Thymus (tissue), 11 donors: ENCODE data around the gene ISG15. TPM values are rescaled to one million over a fixed set of nuclear protein-coding genes. Genes with fewer than 3 reads are reported as not detected.

ENCODE experiments used
- DNase-seq, 9 donors: peaks; one replicate each; pipeline ENCODE4 v3.0.0-alpha.2; 2013; ENCODE audit warnings: low spot score in 9 of 9, low read depth in 6 of 9, missing footprints in 1 of 9
- H3K27ac ChIP-seq, 2 donors: one replicate each; pipeline ENCODE4 v1.5.1; 2013; ENCODE audit warnings: control low read depth in 1 of 2, low read depth in 1 of 2, low read length in 1 of 2, mild to moderate bottlenecking in 1 of 2, moderate library complexity in 1 of 2
- H3K27me3 ChIP-seq, 2 donors: one replicate each; pipeline ENCODE4 v1.5.1; 2013; ENCODE audit warnings: low read length in 1 of 2; ENCODE audit not compliant: control insufficient read depth in 2 of 2, insufficient read depth in 1 of 2
- H3K36me3 ChIP-seq, 2 donors: one replicate each; pipeline ENCODE4 v1.5.1; 2013; ENCODE audit warnings: low read length in 1 of 2, mild to moderate bottlenecking in 1 of 2, moderate library complexity in 1 of 2; ENCODE audit not compliant: control insufficient read depth in 2 of 2, insufficient read depth in 2 of 2
- H3K4me1 ChIP-seq, 2 donors: one replicate each; pipeline ENCODE4 v1.5.1; 2013; ENCODE audit warnings: low read length in 2 of 2; ENCODE audit not compliant: control insufficient read depth in 2 of 2, insufficient read depth in 2 of 2
- H3K4me3 ChIP-seq, 2 donors: one replicate each; pipeline ENCODE4 v1.5.1; 2013; ENCODE audit warnings: low read length in 2 of 2, control low read depth in 1 of 2, mild to moderate bottlenecking in 1 of 2
- H3K9me3 ChIP-seq, 2 donors: one replicate each; pipeline ENCODE4 v1.5.1; 2013; ENCODE audit warnings: low read length in 1 of 2, mild to moderate bottlenecking in 1 of 2; ENCODE audit not compliant: control insufficient read depth in 2 of 2, insufficient read depth in 1 of 2
- WGBS: extraction: QIAGEN DNeasy Blood & Tissue Kit; methylation state at CpG from one replicate; pipeline ENCODE4 v1.1.7; 2013; 5-methylcytosine and 5-hydroxymethylcytosine counted together
- polyA plus RNA-seq: library from polyadenylated mRNA; stranded (reverse); fragments of 200-250 nt; gene quantifications from one replicate; pipeline ENCODE4 v1.2.3, GENCODE V29; 2013
- total RNA-seq: library from RNA; stranded (reverse); fragments of 120-200 nt; gene quantifications from one replicate; pipeline ENCODE4 v1.2.4, GENCODE V29; 2013
- donor health status: healthy.

Gene ISG15
- total and polyA plus RNA-seq, 2 donors = 285 to 338 TPM

DNA sequence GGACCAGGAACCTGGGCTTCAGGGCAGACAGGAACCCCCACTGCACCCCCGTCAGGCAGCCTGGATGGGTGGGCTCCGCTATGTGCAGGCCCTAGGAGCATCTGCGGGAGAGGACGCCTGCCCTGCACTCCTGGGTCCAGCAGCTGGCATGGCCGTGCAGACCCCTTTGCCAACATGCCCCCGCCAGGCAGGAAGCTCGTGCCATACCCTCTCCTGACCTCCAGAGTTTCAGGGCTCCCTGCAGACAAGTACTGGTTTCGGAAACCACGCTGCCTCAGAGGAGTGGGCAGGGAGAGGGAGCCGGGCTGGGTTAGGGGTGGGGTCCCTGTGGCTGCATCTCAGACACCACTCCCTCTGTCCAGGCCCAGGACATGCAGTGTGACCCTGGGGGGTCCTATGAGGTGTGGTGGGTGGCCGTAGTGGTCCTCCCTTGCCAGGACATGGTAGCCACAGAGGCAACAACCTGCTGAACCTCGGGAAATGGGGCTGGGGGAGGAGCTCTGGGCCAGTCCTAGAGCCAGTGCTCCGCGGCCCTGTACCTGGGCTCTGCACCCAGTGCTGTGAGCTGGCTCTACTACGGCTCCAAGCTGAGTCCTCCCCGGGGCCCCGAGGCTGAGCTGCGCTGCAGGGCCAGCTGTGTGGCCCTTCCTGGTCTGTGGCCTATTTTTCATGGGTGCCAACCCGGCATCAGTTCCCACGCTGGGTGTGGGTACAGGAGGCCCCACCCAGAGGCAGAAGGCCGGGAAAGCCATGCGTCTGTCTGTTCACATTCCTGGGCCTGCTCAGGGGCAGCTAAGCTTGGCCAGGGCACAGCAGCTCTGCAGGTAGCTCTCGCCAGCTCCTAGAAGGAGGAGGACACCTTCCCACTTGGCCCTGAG is 45.6 kb upstream of the ISG15 start:
- WGBS = 76% methylated on average over 23 of the region's 23 CpGs
- H3K27ac ChIP-seq = no peak overlapping the region
- peaks cover 0 to 16% of the 10 kb centered on the region in 2 donors for H3K36me3 ChIP-seq
- H3K4me1 ChIP-seq = peaks cover 8 to 11% of the 10 kb centered on the region in 2 donors
- no peak for DNase-seq
- H3K4me3 ChIP-seq = no peak overlapping the region
- H3K9me3 ChIP-seq = no peaks in the 10 kb centered on the region
- H3K27me3 ChIP-seq = peaks cover 47 to 74% of the 10 kb centered on the region in 2 donors

- Histone ChIP-seq H3K4me1 (peaks cover 8 to 11% of the 10 kb centered on the region in 2 donors), H3K4me3 (no peak overlapping the region), H3K36me3 (no peaks in the 10 kb centered on the region), H3K27me3 (peaks cover 48 to 89% of the 10 kb centered on the region in 2 donors), H3K27ac (no peak overlapping the region), H3K9me3 (no peaks in the 10 kb centered on the region)
- 89% methylated on average over 15 of the region's 15 CpGs for WGBS
- DNase-seq = no peak
Measured at GRCh38 chr1:969260-969855, 43.9 kb upstream of the ISG15 start.

DNA sequence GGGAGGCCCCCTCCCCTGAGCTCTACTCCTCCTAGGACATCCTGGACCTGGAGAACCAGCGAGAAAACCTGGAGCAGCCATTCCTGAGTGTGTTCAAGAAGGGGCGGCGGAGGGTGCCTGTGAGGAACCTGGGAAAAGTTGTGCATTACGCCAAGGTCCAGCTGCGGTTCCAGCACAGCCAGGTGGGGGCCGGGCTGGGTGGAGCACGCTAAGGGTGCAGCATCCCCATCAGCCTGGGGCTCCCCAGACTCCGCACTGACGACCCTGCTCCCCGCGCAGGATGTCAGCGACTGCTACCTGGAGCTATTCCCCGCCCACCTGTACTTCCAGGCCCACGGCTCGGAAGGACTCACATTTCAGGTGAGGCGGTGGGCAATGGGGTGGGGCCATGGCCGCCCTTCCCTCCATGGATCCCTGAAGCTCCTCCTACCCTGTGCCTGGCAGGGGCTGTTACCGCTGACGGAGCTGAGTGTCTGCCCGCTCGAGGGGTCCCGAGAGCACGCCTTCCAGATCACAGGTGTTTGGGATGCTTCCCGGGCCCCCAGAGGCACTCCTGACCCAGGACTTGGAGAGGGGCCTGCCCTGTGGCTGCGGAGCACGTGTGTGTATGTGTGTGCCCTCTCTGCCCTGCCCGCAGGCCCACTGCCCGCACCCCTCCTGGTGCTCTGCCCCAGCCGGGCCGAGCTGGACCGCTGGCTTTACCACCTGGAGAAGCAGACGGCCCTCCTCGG is 42.9 kb upstream of the ISG15 start:
- Histone ChIP-seq H3K27me3 (peaks cover 53 to 97% of the 10 kb centered on the region in 2 donors), H3K4me1 (peaks cover 8 to 11% of the 10 kb centered on the region in 2 donors), H3K9me3 (no peaks in the 10 kb centered on the region), H3K4me3 (no peak overlapping the region), H3K27ac (no peak overlapping the region), H3K36me3 (no peaks in the 10 kb centered on the region)
- DNase-seq = no peak
- WGBS = 28% methylated on average over 33 of the region's 33 CpGs

DNA sequence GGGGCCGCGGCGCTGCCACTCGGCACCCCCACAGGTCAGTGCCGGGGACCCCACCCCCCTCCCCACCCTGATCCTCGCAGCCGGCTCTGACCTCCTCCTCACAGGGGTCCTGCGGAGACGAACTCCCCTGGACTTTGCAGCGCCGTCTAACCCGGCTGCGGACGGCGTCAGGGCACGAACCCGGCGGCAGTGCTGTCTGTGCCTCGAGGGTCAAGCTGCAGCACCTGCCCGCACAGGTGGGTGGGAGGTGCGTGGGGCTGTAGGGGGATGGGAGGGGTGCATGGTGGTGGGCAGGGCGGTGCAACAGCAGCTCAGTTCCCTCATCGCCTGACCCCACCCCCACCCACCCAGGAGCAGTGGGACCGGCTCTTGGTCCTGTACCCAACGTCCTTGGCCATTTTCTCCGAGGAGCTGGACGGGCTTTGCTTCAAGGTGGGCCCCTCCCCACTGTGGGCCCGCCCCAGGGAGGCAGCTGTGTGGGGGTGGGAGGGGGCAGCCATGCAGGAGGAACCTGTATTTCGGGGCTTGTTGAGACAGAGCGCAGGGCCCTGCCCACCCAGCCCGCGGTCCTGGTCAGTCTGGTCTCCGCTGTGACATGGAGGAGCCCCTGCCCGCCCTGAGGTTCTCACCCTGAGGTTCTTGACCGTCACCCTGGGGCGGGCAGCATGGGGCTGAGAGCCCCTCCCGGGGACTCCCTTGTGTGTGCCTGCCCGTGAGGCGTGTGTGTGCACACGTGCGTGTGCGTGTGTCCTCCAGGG is 42.1 kb upstream of the ISG15 start:
- no peaks in the 10 kb centered on the region for H3K9me3 ChIP-seq
- H3K4me3 ChIP-seq = no peak overlapping the region
- H3K4me1 ChIP-seq = peaks cover 5 to 11% of the 10 kb centered on the region in 2 donors
- peaks cover 56 to 97% of the 10 kb centered on the region in 2 donors for H3K27me3 ChIP-seq
- no peaks in the 10 kb centered on the region for H3K36me3 ChIP-seq
- no peak for DNase-seq
- WGBS = 51% methylated on average over 42 of the region's 42 CpGs
- no peak overlapping the region for H3K27ac ChIP-seq

- Histone ChIP-seq H3K4me3 (no peak overlapping the region), H3K36me3 (no peaks in the 10 kb centered on the region), H3K27me3 (peaks cover 52 to 92% of the 10 kb centered on the region in 2 donors), H3K9me3 (no peaks in the 10 kb centered on the region), H3K4me1 (peaks cover 3 to 8% of the 10 kb centered on the region in 2 donors), H3K27ac (no peak overlapping the region)
- WGBS = 89% methylated on average over 34 of the region's 34 CpGs
- no peak for DNase-seq
Measured at GRCh38 chr1:971751-972506, 41.4 kb upstream of the ISG15 start.

GRCh38 chr1:972726-973458 is 40.4 kb upstream of the ISG15 start:
- Histone ChIP-seq H3K9me3 (no peaks in the 10 kb centered on the region), H3K36me3 (no peaks in the 10 kb centered on the region), H3K27me3 (peaks cover 48 to 83% of the 10 kb centered on the region in 2 donors), H3K27ac (no peak overlapping the region), H3K4me1 (peaks cover 3 to 4% of the 10 kb centered on the region in 2 donors), H3K4me3 (no peak overlapping the region)
- no peak for DNase-seq
- WGBS = 93% methylated on average over 28 of the region's 28 CpGs

GRCh38 chr1:973459-974292 is 39.6 kb upstream of the ISG15 start:
- no peak overlapping the region for H3K27ac ChIP-seq
- peaks cover 3 to 4% of the 10 kb centered on the region in 2 donors for H3K4me1 ChIP-seq
- peaks cover 45 to 75% of the 10 kb centered on the region in 2 donors for H3K27me3 ChIP-seq
- WGBS = 91% methylated on average over 28 of the region's 28 CpGs
- peaks cover 0 to 7% of the 10 kb centered on the region in 2 donors for H3K9me3 ChIP-seq
- no peak for DNase-seq
- no peaks in the 10 kb centered on the region for H3K36me3 ChIP-seq
- H3K4me3 ChIP-seq = no peak overlapping the region
